K562 (cell line): ENCODE results near the gene ZNF668. TPM values are rescaled to one million over a fixed set of nuclear protein-coding genes. Genes with fewer than 3 reads are reported as not detected.

Experiments used
- BRD9 ChIP-seq: fragments of 450-650 bp; IDR thresholded peaks from 2 replicates; pipeline ENCODE4 v1.6.1; 2018; ENCODE audit warnings: low read depth; ENCODE audit not compliant: partially characterized antibody
- EP300 ChIP-seq: IDR thresholded peaks from 2 replicates; pipeline ENCODE4 v1.6.1; 2012; ENCODE audit warnings: low read length, improper control_type of control experiment
- TAF9B ChIP-seq: fragments of 450-650 bp; IDR thresholded peaks from 2 replicates; pipeline ENCODE4 v1.6.1; 2018; ENCODE audit warnings: mild to moderate bottlenecking; ENCODE audit not compliant: partially characterized antibody
- ZFX ChIP-seq: sonication (generic); formaldehyde crosslinking; IDR thresholded peaks from 2 replicates; pipeline ENCODE4 v1.8.0; 2022; ENCODE audit warnings: mild to moderate bottlenecking, missing genetic modification reagents, moderate library complexity
- ZNF217 ChIP-seq: sonication (generic); formaldehyde crosslinking; IDR thresholded peaks from 2 replicates; pipeline ENCODE4 v1.8.0; 2022; ENCODE audit warnings: mild to moderate bottlenecking, missing genetic modification reagents
- ZNF232 ChIP-seq: sonication (generic); formaldehyde crosslinking; IDR thresholded peaks from 2 replicates; pipeline ENCODE4 v1.8.0; 2022; ENCODE audit warnings: mild to moderate bottlenecking, missing genetic modification reagents
- ZNF431 ChIP-seq: sonication (generic); formaldehyde crosslinking; IDR thresholded peaks from 2 replicates; pipeline ENCODE4 v1.8.0; 2022; ENCODE audit warnings: mild to moderate bottlenecking, missing genetic modification reagents
- polyA plus RNA-seq, 8 experiments: library from polyadenylated mRNA; depleted of rRNA in 4 of 8; stranded (reverse) in 5 of 8; unstranded in 3 of 8; fragments of >200 nt; fragmentation: Nextera tagmentation in 2 of 8; fragmentation: Illumina TruSeq in 1 of 8; extraction: Ambion mirVana in 2 of 8; extraction: Trizol in 1 of 8; gene quantifications; 2 replicates each; pipeline versions ENCODE4 v1.2.1 to v1.2.3, GENCODE V29; 2011 to 2014; ENCODE audit warnings: inconsistent platforms in 1 of 8, missing spikeins in 1 of 8
- total RNA-seq, 7 experiments: library from RNA; depleted of rRNA in 6 of 7; stranded (reverse); fragments of >200 nt in 6 of 7; fragmentation: Illumina TruSeq in 2 of 7; extraction: Trizol in 2 of 7; gene quantifications; 2 replicates each; pipeline versions ENCODE4 v1.2.1 to v1.2.3, GENCODE V29; 2011 to 2021; ENCODE audit warnings: low replicate concordance in 1 of 7
- TF ChIP-seq, protein P1 (sequence below): fragments of 150-350 bp; conservative IDR thresholded peaks from 2 replicates; pipeline ENCODE4 v1.6.1; 2014; ENCODE audit warnings: low read length
- TF ChIP-seq, protein P2 (sequence below): sonication (generic); formaldehyde crosslinking; IDR thresholded peaks from 2 replicates; pipeline ENCODE4 v1.5.0; 2020; ENCODE audit warnings: missing genetic modification reagents
- TF ChIP-seq, protein P3 (sequence below), 2 experiments: fragments of 450-650 bp; IDR thresholded peaks; 2 replicates each; pipeline ENCODE4 v1.6.1; 2018; ENCODE audit warnings: mild to moderate bottlenecking in 2 of 2, low read depth in 1 of 2; ENCODE audit not compliant: partially characterized antibody in 2 of 2

Gene ZNF668
- total and polyA plus RNA-seq, 9 of the 15 experiments (the other 6 are each of a cell fraction or from before 2014, with no cell fraction given): 0.04 to 15.3 (median 3.8) TPM; not detected in 1

DNA sequence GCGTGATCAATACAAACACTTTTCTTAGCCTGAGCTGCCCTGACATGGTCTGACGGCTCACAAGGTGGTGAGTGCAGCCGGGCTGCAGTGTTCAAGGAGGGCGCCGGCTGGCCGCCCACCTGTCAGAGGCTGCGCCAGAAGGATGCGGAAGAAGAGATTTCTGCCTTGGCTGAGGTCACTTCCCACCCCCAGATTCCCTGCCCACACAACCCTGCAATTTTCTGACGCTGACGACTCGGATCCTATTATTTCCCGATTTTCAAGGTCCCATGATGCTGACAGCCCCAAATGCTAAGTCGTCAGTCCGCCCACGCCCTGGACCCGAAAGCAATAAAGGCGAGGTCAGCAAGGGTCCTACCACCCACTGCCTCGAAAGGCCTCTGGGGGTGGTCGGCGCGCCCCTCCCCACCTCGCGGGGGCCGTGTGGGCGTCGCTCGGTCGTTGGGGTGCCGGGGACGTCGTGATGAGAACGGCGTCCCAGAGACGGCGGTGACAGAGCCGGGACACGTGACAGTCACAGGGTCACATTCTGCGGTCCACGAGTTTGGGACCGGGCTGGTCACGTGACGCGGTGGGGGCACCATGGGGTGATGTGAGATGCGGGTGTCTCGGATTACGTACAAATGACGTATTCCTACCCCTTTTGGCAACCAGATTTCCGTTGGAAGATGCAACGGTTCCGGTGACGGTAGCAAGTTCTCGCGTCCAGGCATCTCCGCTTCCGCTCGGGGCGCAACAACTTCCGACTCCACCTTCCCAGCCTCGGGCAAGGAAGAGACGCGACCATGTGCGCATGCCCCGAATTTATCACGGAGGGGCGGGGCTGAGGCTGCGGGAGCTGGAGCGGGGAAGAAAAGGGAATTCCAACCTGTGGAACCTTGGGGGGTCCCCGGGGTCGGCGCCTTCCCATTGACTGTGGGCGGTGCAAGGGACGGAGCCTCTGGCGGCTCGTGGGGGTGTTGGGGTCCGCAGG, 41.0 kb downstream of the ZNF668 start, which contains the start of gene STX4 (continued):
- TF ChIP-seq, protein P1, sequence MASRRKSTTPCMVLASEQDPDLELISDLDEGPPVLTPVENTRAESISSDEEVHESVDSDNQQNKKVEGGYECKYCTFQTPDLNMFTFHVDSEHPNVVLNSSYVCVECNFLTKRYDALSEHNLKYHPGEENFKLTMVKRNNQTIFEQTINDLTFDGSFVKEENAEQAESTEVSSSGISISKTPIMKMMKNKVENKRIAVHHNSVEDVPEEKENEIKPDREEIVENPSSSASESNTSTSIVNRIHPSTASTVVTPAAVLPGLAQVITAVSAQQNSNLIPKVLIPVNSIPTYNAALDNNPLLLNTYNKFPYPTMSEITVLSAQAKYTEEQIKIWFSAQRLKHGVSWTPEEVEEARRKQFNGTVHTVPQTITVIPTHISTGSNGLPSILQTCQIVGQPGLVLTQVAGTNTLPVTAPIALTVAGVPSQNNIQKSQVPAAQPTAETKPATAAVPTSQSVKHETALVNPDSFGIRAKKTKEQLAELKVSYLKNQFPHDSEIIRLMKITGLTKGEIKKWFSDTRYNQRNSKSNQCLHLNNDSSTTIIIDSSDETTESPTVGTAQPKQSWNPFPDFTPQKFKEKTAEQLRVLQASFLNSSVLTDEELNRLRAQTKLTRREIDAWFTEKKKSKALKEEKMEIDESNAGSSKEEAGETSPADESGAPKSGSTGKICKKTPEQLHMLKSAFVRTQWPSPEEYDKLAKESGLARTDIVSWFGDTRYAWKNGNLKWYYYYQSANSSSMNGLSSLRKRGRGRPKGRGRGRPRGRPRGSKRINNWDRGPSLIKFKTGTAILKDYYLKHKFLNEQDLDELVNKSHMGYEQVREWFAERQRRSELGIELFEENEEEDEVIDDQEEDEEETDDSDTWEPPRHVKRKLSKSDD: 0 out of 2 replicates have a peak, but pooled peaks have one; percentile 37
- TF ChIP-seq TAF9B (peak; percentile 60), ZNF431 (CRISPR knock-in tag) (0 out of 2 replicates have a peak, but pooled peaks have one; percentile 56), EP300 (peak; percentile 81), ZNF232 (CRISPR knock-in tag) (no peak; the same call in 1 of the 2 replicates), ZFX (CRISPR knock-in tag) (peak; percentile 60), BRD9 (peak; percentile 75), ZNF217 (CRISPR knock-in tag) (no peak)
- TF ChIP-seq, protein P2, sequence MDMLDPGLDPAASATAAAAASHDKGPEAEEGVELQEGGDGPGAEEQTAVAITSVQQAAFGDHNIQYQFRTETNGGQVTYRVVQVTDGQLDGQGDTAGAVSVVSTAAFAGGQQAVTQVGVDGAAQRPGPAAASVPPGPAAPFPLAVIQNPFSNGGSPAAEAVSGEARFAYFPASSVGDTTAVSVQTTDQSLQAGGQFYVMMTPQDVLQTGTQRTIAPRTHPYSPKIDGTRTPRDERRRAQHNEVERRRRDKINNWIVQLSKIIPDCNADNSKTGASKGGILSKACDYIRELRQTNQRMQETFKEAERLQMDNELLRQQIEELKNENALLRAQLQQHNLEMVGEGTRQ: peak; percentile 99
- TF ChIP-seq, protein P3, sequence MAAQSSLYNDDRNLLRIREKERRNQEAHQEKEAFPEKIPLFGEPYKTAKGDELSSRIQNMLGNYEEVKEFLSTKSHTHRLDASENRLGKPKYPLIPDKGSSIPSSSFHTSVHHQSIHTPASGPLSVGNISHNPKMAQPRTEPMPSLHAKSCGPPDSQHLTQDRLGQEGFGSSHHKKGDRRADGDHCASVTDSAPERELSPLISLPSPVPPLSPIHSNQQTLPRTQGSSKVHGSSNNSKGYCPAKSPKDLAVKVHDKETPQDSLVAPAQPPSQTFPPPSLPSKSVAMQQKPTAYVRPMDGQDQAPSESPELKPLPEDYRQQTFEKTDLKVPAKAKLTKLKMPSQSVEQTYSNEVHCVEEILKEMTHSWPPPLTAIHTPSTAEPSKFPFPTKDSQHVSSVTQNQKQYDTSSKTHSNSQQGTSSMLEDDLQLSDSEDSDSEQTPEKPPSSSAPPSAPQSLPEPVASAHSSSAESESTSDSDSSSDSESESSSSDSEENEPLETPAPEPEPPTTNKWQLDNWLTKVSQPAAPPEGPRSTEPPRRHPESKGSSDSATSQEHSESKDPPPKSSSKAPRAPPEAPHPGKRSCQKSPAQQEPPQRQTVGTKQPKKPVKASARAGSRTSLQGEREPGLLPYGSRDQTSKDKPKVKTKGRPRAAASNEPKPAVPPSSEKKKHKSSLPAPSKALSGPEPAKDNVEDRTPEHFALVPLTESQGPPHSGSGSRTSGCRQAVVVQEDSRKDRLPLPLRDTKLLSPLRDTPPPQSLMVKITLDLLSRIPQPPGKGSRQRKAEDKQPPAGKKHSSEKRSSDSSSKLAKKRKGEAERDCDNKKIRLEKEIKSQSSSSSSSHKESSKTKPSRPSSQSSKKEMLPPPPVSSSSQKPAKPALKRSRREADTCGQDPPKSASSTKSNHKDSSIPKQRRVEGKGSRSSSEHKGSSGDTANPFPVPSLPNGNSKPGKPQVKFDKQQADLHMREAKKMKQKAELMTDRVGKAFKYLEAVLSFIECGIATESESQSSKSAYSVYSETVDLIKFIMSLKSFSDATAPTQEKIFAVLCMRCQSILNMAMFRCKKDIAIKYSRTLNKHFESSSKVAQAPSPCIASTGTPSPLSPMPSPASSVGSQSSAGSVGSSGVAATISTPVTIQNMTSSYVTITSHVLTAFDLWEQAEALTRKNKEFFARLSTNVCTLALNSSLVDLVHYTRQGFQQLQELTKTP (IDR thresholded peaks at IDR 0.05; ENCODE audit: low read depth in 1 of 2, partially characterized antibody in 2 of 2): peak in 1 of 2 experiments; percentile 91
